Activated B cell treated with CpG ODN at 0.5 μM for 24 hours (primary cell): ENCODE measurements around the gene CSNK2B. TPM values are rescaled to one million over a fixed set of nuclear protein-coding genes. Genes with fewer than 3 reads are reported as not detected.
A peak's percentile ranks its signal among the peaks of the same experiment; 100 is the strongest.

Experiments
- ATAC-seq: fragments of 200-7000 bp; cut with Tn5 transposase; one replicate; pipeline ENCODE4 v1.10.0; 2021; ENCODE audit warnings: low read depth, mild to moderate bottlenecking, moderate library complexity
- CTCF ChIA-PET: fragments of 350-600 bp; sonication (Branson Sonifier 250); formaldehyde crosslinking; loops from one replicate; lab custom pipeline; 2021; ENCODE audit warnings: antibody characterized with exemption; lab: Charles Lee
- POLR2A ChIA-PET: fragments of 350-600 bp; sonication (Branson Sonifier 250); formaldehyde crosslinking; loops from one replicate; lab custom pipeline; 2021; ENCODE audit warnings: antibody characterized with exemption; lab: Charles Lee
- DNase-seq: peaks from one replicate; pipeline ENCODE4 v3.0.0; 2022
- H3K27ac Mint-ChIP-seq: one replicate; pipeline ENCODE4 v1.8.0; 2020; ENCODE audit warnings: mixed read lengths
- H3K27me3 Mint-ChIP-seq: one replicate; pipeline ENCODE4 v1.8.0; 2021; ENCODE audit warnings: mixed read lengths
- H3K36me3 Mint-ChIP-seq: one replicate; pipeline ENCODE4 v1.8.0; 2021; ENCODE audit warnings: low read depth, mixed read lengths
- H3K4me1 Mint-ChIP-seq: one replicate; pipeline ENCODE4 v1.8.0; 2021; ENCODE audit warnings: mixed read lengths
- H3K4me3 Mint-ChIP-seq: one replicate; pipeline ENCODE4 v1.8.0; 2020; ENCODE audit warnings: mild to moderate bottlenecking, mixed read lengths
- H3K9me3 Mint-ChIP-seq: one replicate; pipeline ENCODE4 v1.8.0; 2020; ENCODE audit warnings: mixed read lengths
- intact Hi-C: fragments of 100-400 bp; cut with micrococcal nuclease; formaldehyde crosslinking; loops from one replicate; pipeline ENCODE4 v1.15.1; 2024
- total RNA-seq: library from RNA; stranded (reverse); gene quantifications from 2 replicates; pipeline ENCODE4 v1.2.3, GENCODE V29; 2022
- TF ChIP-seq, protein P1 (sequence below): fragments of 200-600 bp; IDR thresholded peaks from one replicate; pipeline ENCODE4 v1.8.0; 2022; ENCODE audit warnings: antibody characterized with exemption, mild to moderate bottlenecking

The CSNK2B gene
- total RNA-seq, 1 donor from 2014 or later, result 191 TPM

DNA sequence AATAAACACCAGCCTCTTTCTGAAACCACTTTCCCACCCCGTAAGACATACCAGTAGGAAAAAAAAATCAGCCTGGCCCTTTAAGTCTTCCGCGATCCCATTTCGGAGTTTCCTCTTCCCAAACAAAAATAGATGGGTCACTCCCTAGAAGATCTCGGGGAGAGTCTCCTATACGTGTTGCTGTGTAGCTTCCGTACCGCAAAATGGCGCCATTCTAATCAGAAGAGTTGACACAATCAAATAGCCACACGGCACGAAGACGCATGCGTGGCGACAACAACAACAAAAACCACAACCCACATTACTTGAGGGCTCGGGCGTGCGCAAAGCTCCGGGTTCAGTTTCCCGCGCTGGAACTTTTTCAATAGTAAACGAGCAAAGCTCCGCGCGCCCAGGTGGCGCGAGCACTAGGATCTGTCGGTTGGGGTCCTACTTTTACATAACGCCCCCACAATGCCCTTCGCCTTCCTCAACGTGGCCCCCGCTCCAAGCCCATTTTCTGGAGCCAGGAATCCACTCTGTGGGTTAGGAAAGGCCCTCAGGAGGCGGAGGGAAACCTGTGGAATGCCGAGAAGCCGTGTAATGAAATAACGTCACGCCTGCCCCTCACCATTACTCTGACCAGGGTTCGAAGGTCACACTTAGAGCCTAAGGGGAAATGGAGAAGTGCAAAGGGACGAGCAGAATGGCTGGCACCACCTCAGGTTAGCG is 935 bp upstream of the CSNK2B start, which contains the start of gene GPANK1:
Gene GPANK1 (minus strand): TSS at position 208 of the 711 bp plus-strand sequence. CDS start 519 bp downstream, outside the sequence.
- intact Hi-C loops, result loop anchor here (1.0 to 10.0 kb wide), 12 partner anchors 13 to 510 kb away; partner anchors contain the start of genes ABHD16A, AGPAT1, ATF6B and BAG6
- H3K36me3 Mint-ChIP-seq, result peaks cover 76% of the 10 kb centered on the region
- no peaks in the 10 kb centered on the region for H3K9me3 Mint-ChIP-seq
- no peaks in the 10 kb centered on the region for H3K27me3 Mint-ChIP-seq
- TF ChIP-seq, protein P1, sequence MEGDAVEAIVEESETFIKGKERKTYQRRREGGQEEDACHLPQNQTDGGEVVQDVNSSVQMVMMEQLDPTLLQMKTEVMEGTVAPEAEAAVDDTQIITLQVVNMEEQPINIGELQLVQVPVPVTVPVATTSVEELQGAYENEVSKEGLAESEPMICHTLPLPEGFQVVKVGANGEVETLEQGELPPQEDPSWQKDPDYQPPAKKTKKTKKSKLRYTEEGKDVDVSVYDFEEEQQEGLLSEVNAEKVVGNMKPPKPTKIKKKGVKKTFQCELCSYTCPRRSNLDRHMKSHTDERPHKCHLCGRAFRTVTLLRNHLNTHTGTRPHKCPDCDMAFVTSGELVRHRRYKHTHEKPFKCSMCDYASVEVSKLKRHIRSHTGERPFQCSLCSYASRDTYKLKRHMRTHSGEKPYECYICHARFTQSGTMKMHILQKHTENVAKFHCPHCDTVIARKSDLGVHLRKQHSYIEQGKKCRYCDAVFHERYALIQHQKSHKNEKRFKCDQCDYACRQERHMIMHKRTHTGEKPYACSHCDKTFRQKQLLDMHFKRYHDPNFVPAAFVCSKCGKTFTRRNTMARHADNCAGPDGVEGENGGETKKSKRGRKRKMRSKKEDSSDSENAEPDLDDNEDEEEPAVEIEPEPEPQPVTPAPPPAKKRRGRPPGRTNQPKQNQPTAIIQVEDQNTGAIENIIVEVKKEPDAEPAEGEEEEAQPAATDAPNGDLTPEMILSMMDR, result no peak
- DNase-seq, result peak; percentile 66
- CTCF ChIA-PET, result interaction anchor here (1.0 to 1.4 kb wide), 3 partner anchors 12 to 114 kb away, joined by 3 to 5 read pairs (median 4); partner anchors contain the start of gene BAG6
- H3K4me1 Mint-ChIP-seq, result peaks cover 67% of the 10 kb centered on the region
- ATAC-seq, result peak; percentile 21
- POLR2A ChIA-PET, result interaction anchor here (0.6 to 6.2 kb wide), 35 partner anchors 12 to 1643 kb away, joined by 3 to 188 read pairs (median 5); partner anchors contain the start of genes ABHD16A, APOM, BAG6 and DDX39B
- H3K4me3 Mint-ChIP-seq, result peak within 1 kb of the TSS; percentile 96
- peak within 1 kb of the TSS; percentile 95 for H3K27ac Mint-ChIP-seq

DNA sequence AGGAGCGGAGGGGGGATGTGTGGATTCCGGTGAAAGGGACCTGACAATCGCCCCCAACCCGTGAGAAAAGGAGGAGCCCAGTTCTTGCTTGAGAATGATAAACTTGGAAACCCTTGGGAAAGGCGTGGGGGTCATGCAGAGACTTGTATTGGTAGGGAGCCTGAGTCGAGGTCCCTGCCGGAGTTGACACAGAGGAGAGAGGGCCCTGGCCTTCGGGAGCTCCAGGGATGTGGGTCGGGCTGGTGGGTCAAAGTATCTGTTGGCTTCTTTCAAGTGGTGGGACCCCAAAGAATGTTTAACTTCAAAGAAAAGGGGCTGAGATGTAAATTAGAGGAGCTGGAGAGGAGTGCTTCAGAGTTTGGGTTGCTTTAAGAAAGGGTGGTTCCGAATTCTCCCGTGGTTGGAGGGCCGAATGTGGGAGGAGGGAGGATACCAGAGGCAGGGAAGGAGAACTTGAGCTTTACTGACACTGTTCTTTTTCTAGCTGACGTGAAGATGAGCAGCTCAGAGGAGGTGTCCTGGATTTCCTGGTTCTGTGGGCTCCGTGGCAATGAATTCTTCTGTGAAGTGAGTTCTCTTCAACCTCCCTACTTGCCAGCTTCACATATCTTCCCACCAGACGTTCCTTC is 571 bp downstream of the CSNK2B start:
- Mint-ChIP-seq H3K27me3 (no peaks in the 10 kb centered on the region), H3K4me1 (peaks cover 55% of the 10 kb centered on the region), H3K4me3 (peak overlapping the region; percentile 96), H3K27ac (peak overlapping the region; percentile 95), H3K9me3 (no peaks in the 10 kb centered on the region), H3K36me3 (peaks cover 89% of the 10 kb centered on the region)
- CTCF ChIA-PET, result no interaction called here
- intact Hi-C loops, result loop anchor here (1.0 to 10.0 kb wide), 4 partner anchors 196 to 508 kb away; partner anchors contain the start of genes AGPAT1, ATF6B, EHMT2 and NEU1
- POLR2A ChIA-PET, result interaction anchor here (0.5 to 6.2 kb wide), 9 partner anchors 13 to 306 kb away, joined by 3 to 188 read pairs (median 4); partner anchors contain the start of genes ABHD16A, APOM, BAG6 and DXO
- DNase-seq (no peak), ATAC-seq (no peak)
- TF ChIP-seq, protein P1, result no peak

DNA sequence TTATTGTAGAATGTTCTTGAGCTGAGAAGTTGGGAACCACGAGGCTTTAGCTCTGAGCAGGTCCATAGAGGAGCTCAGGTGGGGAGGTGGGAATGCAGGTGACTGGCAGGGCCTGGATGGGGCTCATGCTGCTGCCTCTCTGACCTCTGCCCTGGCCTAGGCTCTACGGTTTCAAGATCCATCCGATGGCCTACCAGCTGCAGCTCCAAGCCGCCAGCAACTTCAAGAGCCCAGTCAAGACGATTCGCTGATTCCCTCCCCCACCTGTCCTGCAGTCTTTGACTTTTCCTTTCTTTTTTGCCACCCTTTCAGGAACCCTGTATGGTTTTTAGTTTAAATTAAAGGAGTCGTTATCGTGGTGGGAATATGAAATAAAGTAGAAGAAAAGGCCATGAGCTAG is 3.8 kb downstream of the CSNK2B start, which contains the start of gene LY6G5B:
Gene LY6G5B (plus strand): TSS at position 301 of the 400 bp plus-strand sequence. CDS start 975 bp downstream, outside the sequence.
- CTCF ChIA-PET, result no interaction called here
- Mint-ChIP-seq H3K27ac (no peak within 1 kb of the TSS), H3K4me3 (no peak within 1 kb of the TSS), H3K9me3 (no peaks in the 10 kb centered on the region), H3K4me1 (peaks cover 29% of the 10 kb centered on the region), H3K27me3 (no peaks in the 10 kb centered on the region), H3K36me3 (peaks cover 85% of the 10 kb centered on the region)
- no peak for ATAC-seq
- DNase-seq, result no peak
- TF ChIP-seq, protein P1, result no peak
- intact Hi-C loops, result loop anchor here (5.0 to 10.0 kb wide), 3 partner anchors 228 to 505 kb away; partner anchors contain the start of genes AGPAT1, ATF6B, EHMT2 and RNF5
- POLR2A ChIA-PET, result interaction anchor here (0.7 to 1.2 kb wide), 3 partner anchors 9 to 18 kb away, joined by 3 to 4 read pairs (median 4); partner anchors contain the start of gene C6orf47

GRCh38 chr6:31676322-31676903 is 10.5 kb downstream of the CSNK2B start:
- DNase-seq (no peak), ATAC-seq (peak; percentile 20)
- intact Hi-C loops, result no loop called here
- peaks cover 26% of the 10 kb centered on the region for H3K4me1 Mint-ChIP-seq
- peaks cover 26% of the 10 kb centered on the region for H3K36me3 Mint-ChIP-seq
- H3K4me3 Mint-ChIP-seq, result no peak overlapping the region
- TF ChIP-seq, protein P1, result no peak
- CTCF ChIA-PET, result interaction anchor here (0.8 kb wide), 1 partner anchor 277 kb away, joined by 3 read pairs; no protein-coding TSS in a partner anchor
- peak overlapping the region; percentile 27 for H3K27ac Mint-ChIP-seq
- H3K9me3 Mint-ChIP-seq, result no peaks in the 10 kb centered on the region
- H3K27me3 Mint-ChIP-seq, result no peaks in the 10 kb centered on the region
- POLR2A ChIA-PET, result interaction anchor here (0.6 to 1.0 kb wide), 3 partner anchors 13 to 135 kb away, joined by 3 read pairs; no protein-coding TSS in a partner anchor
